Upper lobe of left lung (tissue), 4 donors: ENCODE measurements around the gene RAD9B.

Source experiments
- EP300 ChIP-seq, 4 donors: sonication (generic); formaldehyde crosslinking; IDR thresholded peaks; one replicate each; pipeline ENCODE4 v1.5.1; 2017; ENCODE audit warnings: antibody characterized with exemption in 4 of 4, control low read depth in 2 of 4
- POLR2A ChIP-seq, 4 donors: fragments of 450-650 bp; IDR thresholded peaks; one replicate each; pipeline ENCODE4 v1.5.1; 2016 to 2017; ENCODE audit warnings: antibody characterized with exemption in 4 of 4, mild to moderate bottlenecking in 2 of 4
- POLR2AphosphoS5 ChIP-seq, 2 donors: sonication (generic); formaldehyde crosslinking; IDR thresholded peaks; one replicate each; pipeline ENCODE4 v1.5.1; 2017; ENCODE audit warnings: antibody characterized with exemption in 2 of 2
- TF ChIP-seq, protein P1 (sequence below), 6 experiments: fragments of 450-650 bp in 4 of 6; fragments of 200-600 bp in 2 of 6; sonication (generic) in 2 of 6; IDR thresholded peaks; one replicate each; pipeline ENCODE4 v1.5.1; 2016 to 2019; ENCODE audit warnings: antibody characterized with exemption in 6 of 6

DNA sequence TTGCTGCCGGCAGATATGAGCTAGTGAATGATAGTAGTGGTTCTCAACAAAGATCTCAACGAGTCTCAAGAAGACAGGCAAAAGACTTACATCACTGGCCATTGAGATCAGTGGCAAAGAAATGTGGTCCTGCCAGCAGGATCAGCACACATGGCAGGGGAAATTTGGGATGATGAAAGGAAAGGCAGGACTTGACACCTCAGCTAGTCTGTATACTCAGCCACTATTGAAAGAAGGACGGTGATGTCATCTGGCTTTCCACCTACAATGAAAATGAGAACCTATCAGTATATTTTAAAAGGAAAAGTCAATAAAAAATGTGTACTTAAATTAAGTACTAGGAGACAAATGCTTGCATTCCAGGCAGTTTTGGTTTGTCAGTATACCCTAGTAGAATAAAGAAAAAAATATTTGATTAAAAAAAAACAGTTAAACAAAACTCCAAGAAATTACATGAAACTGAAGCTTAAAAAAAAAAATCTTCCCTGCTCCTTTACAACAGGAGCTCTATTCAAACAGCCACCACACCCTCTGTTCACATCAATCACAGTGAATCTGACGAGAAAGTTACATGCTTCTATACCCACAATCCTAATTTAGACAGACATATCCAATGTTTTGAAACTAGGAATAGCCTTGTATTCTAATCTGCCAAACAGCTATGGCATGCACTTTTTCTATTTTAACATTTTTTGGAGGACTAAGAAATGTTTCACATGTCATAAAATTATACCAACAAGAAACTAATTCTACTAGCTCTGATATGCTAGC, 34.9 kb downstream of the RAD9B start:
- TF ChIP-seq, protein P1, sequence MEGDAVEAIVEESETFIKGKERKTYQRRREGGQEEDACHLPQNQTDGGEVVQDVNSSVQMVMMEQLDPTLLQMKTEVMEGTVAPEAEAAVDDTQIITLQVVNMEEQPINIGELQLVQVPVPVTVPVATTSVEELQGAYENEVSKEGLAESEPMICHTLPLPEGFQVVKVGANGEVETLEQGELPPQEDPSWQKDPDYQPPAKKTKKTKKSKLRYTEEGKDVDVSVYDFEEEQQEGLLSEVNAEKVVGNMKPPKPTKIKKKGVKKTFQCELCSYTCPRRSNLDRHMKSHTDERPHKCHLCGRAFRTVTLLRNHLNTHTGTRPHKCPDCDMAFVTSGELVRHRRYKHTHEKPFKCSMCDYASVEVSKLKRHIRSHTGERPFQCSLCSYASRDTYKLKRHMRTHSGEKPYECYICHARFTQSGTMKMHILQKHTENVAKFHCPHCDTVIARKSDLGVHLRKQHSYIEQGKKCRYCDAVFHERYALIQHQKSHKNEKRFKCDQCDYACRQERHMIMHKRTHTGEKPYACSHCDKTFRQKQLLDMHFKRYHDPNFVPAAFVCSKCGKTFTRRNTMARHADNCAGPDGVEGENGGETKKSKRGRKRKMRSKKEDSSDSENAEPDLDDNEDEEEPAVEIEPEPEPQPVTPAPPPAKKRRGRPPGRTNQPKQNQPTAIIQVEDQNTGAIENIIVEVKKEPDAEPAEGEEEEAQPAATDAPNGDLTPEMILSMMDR (IDR thresholded peaks at IDR 0.05), result no peak
- TF ChIP-seq POLR2AphosphoS5 (IDR thresholded peaks at IDR 0.05) (no peak), POLR2A (IDR thresholded peaks at IDR 0.05) (no peak), EP300 (IDR thresholded peaks at IDR 0.05) (no peak)
